T-helper 2 cell treated with Interferon-gamma antibody and Interleukin-4, amounts not matched to agents 100 ng/mL and 5 ng/mL, for 36 hours (primary cell): ENCODE data around the gene IQCE. TPM values are rescaled to one million over a fixed set of nuclear protein-coding genes. Genes with fewer than 3 reads are reported as not detected.
"Not testable (repeated sequence)": the region's sequence is repeated elsewhere in the genome, so short reads cannot be mapped to it uniquely, and the experiment has no call there.

ENCODE experiments used
- intact Hi-C: fragments of 100-400 bp; cut with micrococcal nuclease; formaldehyde crosslinking; loops from one replicate; pipeline ENCODE4 v1.15.1; 2023
- total RNA-seq: library from RNA; stranded (reverse); gene quantifications from 2 replicates; pipeline ENCODE4 v1.2.3, GENCODE V29; 2022

The IQCE gene
- total RNA-seq, 1 donor from 2014 or later = 12.2 TPM

DNA sequence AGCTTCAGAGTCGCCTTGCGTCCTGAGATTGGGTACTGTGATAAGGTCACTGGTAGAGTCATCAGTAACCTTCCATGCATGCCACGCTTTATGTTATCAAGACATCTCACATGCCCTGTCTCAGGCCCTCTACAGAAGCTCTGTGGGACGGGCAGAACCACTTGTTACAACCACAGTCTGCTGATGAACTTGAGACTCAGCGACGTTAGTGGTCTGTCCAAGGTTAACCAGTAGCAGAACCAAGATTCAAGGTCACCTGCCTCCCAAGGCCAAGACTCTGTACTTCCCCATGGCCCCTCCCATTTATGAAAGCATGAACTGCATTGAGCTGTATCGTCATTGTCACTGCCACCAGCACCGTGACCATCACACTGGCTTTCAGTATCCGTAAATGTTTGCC lies 15.0 kb downstream of the IQCE start:
- intact Hi-C loops = no loop called here

DNA sequence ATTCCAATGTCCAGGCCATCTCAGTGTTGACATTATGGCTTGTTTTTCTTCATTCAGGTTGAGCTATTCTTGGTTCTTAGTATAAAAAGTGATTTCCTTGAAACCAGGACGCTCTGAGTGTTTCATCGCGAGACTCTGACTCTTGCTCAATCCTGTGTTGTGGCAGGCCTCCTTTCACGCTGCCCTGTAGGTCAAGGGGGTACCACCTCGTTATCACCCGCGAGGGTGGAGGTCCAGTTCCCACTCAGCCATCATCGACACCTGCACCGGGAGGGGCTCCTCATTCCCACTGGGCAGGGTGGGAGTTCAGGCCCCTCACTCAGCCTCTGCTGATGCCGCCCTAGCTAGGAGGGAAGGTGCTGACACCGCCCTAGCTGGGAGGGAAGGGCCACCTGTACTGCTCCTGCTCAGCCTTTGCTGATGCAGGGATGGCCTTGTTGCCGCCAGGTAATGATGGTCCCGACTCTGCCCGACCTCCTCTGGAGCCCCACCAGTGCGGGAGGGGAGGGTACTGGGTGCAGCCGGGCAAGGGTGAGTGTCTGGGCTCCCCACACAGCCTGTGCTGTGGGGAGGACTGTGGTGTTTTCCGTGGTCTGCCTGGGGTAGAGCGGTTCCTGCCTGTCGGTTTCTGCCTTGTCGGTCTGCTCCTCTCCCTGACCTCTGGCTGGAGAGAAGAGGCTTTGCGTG lies 16.4 kb downstream of the IQCE start:
- intact Hi-C loops = no loop called here

DNA sequence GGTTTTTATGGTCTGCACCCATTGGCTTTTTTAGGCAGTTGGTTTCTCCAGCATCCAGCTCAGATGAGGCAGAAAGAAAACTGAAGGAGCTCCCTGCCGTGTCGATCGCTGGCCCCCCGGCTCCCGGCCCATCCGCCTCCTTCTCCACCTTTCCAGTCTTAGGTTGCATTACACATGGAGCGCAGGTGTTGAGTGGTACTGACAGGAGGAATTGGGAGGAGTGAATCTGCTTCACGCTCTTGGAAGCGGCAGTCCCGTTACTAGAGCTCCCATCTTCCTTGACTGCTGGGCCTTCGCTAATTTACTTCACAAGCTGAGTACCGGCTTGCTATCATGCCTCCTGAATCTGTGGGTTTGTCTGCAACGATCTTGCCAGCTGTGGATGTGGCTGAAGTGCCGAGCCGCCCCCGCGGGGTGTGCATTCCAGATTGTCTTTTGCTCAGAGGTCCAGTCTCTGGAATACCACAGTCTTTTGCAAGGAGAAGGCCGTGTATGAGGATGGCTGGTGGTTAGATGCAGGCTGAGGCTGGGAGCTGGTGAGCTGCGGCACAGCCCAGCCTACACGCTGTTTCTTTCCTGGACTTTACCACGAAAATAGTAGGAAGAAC lies 17.1 kb downstream of the IQCE start:
- intact Hi-C loops = no loop called here

DNA sequence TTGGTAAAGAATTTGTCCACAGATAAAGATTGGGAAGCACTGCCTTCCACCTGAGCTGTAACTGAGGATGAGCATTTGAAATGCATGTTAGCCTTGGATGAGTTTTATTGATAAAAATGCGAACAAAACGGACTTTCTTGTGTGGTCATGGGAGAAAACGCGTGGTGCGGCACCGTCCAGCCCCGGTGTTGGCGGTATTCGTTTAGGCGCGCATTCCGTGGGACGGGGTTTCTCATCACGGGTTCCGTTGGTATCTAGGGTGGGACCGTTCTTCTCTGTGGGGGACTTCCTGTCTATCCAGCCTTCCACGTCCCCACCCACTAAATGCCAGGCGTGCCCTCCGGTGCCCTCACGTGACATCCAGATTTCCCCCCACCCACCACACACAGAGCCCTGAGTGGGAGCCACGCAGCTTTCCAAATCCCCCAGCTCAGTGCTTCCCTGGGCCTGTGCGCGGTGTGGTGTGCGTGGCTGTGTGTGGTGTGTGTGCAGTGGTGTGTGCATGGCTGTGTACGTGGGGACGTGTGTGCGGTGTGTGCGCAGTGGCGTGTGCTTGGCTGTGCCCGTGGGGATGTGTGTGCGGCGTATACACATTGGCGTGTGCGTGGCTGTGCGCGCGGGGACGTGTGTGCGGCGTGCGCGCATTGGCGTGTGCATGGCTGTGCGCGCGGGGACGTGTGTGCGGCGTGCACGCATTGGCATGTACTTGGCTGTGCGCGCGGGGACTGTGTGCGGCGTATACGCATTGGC lies 18.1 kb downstream of the IQCE start:
- intact Hi-C loops = no loop called here

DNA sequence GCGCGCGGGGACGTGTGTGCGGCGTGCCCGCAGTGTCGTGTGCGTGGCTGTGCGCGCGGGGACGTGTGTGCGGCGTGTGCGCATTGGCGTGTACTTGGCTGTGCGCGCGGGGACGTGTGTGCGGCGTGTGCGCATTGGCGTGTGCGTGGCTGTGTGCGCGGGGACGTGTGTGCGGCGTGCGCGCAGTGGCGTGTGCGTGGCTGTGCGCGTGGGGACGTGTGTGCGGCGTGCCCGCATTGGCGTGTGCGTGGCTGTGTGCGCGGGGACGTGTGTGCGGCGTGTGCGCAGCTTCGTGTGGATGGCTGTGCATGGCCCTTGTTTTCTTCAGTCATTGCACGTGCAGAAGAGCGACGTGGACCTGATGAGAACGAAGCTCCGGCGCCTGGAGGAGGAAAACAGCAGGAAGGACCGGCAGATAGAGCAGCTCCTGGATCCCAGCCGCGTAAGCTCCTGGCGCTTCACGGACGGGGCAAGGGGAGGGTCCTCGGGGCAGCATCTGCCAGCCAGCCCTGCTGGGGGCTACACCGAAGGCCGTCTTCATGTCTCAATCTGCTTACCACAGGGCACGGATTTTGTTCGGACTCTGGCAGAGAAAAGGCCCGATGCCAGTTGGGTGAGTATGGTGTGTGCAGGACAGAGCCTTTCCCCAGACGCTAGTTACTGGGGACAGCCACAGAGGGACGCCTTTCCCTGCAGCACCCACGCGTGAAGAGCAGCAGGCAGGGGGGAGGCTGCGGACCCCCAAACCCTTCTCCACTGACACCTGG lies 19.3 kb downstream of the IQCE start:
- intact Hi-C loops = no loop called here

DNA sequence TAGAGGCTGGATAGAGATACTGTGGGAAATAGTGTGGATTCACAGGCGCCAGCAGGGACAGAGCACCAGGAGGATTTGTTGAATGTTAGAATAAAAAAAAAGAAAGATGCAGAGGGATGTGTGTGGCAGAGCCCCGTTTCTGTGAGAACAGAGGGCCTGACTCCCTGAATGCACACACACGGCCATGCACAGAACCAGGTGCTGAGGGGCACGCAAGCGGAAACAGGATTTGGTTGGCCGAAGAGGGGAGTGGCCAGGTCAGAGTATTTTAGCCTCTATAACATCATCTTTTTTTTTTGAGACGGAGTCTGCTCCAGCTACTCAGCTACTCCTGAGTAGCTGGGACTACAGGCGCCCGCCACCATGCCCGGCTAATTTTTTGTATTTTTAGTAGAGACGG lies 21.9 kb downstream of the IQCE start:
- intact Hi-C loops = no loop called here

DNA sequence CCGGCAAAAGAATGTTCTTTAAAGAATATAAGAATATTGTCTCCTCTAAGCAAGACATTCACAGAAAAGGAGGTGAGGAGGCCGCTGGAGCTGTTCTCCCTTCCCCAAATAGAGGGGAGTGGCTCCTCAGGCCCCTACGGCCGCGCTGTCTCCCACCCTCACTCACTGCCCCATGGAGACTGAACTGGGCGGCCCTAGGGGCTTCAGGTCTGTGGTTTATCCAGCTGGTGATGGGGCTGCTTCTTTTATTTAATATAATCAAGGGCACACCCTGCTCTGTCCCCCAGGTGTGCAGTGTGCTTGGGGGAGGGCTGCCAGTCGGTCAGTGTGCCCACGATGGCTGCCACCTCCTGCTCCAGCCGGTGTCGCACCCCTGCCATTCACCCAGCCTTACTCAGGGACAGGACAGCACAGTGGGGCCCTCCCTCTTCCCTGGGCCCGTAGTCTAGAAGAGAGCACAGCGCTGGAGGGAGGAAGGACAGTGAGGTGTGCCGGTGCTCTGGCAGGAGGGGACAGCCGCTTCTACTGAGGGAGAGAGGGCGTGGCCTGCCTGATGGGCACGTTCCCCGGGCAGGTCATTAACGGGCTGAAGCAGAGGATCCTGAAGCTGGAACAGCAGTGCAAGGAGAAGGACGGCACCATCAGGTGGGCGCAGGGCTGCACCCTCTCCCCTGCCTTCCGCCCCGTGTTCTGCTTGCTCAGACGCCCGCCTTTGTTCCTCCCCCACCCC lies 23.4 kb downstream of the IQCE start:
- intact Hi-C loops = no loop called here

DNA sequence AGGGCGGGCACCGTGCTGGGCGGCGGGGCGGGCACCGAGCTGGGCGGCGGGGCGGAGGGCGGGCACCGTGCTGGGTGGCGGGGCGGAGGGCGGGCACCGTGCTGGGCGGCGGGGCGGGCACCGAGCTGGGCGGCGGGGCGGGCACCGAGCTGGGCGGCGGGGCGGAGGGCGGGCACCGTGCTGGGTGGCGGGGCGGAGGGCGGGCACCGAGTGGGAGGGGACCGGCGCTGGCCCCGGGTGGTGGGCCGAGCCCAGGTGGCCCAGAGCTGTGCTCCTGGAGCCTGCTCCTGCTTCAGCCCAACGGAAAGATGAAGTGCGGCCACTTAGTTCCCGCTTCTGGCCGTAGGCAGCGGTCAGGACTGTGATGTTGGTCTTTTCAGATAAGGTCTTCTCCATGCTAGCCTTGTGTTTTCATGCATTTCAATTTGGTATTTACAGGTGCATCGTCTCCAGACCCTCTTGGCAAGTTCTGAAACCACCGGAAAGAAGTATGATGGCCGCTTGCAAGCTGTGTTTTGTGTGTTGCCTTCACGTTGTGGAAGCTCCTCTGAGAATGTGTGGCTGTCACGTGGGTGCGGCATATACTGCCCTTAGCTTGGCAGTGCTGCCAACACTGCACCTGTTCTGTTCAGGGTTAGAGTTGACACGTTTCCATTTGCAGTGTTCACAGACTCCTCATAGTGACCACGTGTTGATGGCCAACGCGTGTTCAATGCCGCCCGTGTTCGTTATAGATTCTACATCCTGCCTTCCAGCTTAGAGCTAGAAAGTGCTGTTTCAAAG lies 25.2 kb downstream of the IQCE start:
- intact Hi-C loops = no loop called here

DNA sequence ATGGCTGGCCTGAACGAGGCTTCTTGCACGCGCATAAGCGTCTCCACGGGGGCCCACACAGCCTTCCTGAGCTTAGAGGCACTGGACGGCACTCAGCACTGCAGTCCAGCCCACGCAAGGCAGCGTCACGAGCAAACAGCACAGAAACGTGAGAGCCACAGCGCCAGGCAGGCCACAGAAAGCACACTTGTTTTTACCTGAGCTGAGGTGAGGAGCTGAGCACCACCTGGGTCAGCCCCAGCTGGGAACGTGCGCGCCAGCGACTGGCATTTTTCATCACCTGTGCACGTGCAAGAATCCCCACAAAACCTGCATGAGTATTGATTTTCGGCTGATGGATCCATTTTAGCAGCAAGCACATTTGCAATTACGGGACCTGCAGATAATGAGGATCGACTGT lies 26.7 kb downstream of the IQCE start:
- intact Hi-C loops = no loop called here

DNA sequence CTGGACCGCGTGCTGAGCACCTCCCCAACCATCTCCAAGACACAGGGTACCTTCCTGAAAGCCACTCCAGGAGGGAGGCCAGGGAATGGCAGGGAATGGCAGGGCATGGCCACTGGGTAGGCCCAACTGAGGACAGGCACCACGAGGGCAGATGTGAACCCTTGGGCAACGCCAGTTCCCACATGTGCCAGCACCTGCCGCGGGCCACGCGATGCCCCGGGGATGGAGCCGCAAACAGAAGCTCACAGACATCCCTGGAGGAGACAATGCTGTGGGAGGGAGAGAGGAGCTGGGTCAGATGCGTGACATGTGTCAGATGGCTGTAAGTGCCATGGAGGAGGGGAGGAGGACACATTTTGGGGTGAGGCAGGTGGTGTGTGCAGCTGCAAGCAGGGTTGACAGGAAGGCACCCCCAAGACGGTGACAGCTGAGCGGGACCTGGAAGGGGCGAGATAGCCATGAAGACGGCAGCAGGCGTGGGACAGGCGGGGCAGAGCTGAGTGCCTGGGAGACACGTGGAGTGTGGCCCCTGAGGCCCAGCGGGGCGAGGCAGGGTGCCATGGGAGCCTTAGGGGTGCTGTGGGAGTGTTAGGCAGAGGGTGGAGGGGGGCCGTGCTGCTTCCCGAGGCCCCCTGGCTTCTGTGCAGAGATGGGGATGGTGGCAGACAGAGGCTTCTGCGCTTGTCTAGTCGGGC lies 27.7 kb downstream of the IQCE start:
- intact Hi-C loops = no loop called here

DNA sequence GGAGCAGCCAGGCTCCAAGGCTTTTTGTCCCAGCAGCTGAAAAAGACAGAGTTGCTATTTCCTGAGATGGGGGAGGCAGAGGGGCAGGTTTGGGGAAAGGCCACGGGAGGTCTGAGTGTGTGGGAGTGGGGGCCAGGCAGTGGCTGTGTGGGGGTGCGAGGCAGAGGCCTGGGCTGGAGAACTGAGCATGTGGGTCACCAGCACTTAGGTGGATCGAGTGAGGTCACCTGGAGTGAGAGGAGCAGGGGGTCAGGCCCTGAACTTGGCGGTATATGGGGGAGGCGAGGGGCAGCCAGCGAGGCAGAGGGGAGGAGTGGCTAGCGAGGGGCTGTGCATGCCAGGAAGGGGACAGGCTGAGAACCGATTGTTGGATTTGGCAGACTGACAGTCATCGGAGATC lies 28.4 kb downstream of the IQCE start:
- intact Hi-C loops = no loop called here

DNA sequence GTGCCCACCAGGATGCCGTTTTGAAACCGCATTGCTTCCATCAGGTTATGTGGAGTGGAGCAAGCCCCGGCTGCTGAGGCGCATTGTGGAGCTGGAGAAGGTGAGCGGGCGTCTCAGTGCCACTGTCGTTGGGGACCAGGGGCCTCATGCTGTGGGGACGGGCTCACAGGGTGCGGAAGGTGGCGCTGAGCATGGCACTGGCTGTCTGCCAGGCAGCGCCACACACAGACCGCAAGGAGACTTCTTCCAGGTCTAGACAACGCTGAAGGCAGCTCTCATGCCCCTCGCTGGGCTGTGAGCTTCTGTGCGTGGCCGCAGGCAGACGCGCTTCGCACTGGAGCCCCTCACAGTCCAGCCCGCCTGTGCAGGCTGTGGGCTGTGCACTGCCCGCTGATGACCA lies 29.0 kb downstream of the IQCE start:
- intact Hi-C loops = no loop called here

DNA sequence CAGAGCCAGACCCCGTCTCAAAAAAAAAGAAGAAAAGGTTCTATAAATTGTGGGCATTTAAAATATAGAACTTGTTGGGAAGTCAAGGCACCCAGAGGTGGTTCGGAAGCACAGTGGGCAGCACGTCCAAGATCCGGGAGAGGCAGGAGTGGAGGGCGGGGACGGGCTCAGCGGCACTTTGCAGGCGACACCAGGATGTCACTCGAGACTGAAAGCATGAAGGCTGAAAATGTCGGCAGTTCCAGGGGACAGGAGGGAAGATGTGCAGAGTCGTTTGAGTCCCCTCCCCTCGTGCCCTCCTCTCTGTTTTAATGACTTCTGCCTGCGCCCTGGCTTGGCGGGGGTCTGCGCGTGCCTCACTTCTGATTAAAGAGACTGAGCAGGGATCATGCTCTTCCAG lies 30.6 kb downstream of the IQCE start:
- intact Hi-C loops = no loop called here

DNA sequence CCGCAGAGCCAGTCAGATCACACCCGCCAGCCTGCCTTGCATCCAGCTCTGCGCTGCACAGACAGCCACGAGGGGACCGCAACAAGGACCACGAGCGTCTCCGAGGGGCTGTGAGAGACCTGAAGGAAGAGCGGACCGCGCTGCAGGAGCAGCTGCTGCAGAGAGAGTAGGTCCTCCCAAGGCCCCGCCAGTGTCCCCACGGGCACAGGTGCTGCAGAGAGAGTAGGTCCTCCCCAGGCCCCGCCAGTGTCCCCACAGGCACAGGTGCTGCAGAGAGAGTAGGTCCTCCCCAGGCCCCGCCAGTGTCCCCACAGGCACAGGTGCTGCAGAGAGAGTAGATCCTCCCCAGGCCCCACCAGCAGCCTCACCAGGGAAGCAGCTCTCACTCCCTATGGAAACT lies 31.2 kb downstream of the IQCE start:
- intact Hi-C loops = not testable (repeated sequence)

DNA sequence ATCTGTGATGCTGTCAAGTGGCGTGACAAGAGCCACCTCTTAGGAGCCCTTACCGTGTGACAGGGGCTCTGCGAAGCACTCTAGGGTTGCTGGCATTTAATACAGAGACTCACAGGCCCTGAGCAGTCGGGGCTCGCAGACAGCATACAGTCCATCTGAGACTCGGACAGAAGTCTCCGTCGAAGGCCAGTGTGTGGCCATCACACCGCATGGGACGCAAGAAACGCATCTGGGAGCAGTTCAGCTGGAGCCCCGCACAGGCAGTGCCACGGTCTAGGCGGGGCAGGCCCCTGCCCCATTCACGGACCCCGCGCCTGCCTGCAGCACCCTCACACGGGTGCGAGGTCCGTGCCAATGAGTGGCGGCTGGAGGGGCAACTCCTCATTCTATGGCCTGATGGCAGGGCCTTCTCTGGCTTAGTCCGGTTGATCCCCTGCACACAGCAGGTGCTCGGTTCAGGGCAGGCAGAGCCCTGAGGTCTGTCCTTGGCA lies 33.6 kb downstream of the IQCE start:
- intact Hi-C loops = no loop called here

DNA sequence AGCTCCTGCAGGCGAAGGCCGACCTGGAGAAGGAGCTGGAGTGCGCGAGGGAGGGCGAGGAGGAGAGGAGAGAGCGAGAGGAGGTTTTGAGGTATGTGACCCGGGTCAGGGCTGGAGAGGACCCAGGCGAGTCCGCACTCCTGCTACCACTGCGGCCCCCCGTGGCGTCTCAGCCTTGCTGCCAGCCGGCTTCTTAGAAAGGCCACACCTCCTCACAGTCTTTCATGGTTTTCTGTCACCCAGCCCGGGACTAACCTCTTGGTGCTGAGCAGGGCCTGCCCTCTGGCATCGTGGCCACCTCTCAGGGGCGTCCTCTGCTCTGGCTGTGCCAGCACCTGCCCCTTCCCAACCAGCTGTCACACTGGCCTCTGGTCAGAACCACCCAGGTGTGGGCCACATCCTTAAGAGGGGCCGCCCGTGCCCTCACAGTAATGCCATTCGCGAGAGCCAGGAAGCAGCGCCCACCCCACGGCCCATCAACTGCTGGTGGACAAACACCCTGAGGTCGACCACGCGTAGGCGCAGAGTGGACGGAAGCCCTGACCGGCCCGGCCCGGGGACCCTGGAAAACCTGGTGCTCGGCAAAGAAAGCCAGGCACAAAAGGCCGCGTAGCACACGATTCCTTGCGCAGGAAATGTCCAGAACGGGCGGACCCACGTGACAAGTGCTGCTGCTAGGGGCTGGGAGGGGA lies 34.4 kb downstream of the IQCE start:
- intact Hi-C loops = no loop called here

DNA sequence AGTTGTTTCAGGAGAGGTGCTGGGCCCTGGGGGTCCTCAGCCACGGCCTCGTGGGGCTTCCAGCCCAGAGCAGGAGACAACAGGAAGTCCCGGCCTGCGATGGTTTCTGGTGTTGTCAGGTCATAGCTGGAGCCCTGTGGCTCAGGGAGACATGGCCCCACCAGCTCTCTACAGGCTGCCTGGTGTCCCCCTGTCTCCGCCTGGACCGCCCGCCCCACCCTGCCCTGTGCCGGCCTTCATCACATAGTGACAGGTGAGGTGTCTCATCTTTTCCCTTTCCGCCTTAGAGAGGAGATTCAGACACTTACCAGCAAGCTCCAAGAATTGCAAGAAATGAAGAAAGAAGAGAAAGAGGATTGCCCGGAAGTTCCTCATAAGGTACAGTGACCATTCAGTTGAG lies 35.8 kb downstream of the IQCE start:
- intact Hi-C loops = no loop called here

DNA sequence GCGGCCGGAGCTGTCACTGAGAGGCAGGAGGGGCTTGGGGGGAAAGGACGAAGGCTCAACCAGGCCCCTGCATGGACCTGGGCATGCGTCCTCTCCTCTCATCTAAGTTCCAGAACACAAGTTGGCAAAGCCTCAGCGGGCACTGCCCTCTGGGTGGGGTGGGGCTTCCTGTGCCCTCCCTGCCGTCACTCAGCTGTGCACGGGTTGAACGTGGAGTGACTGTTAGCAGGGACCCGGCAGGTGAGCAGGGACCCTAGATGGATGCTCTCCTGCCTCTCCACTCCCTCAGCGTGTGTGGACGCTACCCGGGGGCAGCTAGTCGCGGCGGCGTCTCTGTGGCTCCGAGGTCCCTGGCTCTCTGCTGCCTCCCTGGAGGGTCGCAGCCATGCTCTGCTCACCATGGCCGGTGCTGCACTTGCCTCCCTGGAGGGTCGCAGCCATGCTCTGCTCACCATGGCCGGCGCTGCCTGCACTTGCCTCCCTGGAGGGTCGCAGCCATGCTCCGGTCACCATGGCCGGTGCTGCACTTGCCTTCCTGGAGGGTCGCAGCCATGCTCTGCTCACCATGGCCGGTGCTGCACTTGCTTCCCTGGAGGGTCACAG lies 36.6 kb downstream of the IQCE start:
- intact Hi-C loops = no loop called here
